ENCODE results near the gene MGAT5. TPM values are rescaled to one million over a fixed set of nuclear protein-coding genes. Genes with fewer than 3 reads are reported as not detected.

The MGAT5 gene
- total RNA-seq, 2 experiments from 2014 or later = 60.8 to 68.0 TPM

- Histone ChIP-seq H3K36me3 (ENCODE audit: insufficient read depth, low read length) (peaks cover 72% of the 10 kb centered on the region), H3K9me2 (ENCODE audit: insufficient read depth, low read length) (no peaks in the 10 kb centered on the region), H3K4me2 (ENCODE audit: low read length) (no peak overlapping the region), H4K20me1 (ENCODE audit: insufficient read depth, low read length) (no peaks in the 10 kb centered on the region), H3K79me2 (ENCODE audit: insufficient read depth, low read depth, low read length) (no peaks in the 10 kb centered on the region), H3K4me3 (ENCODE audit: low read depth, low read length, poor library complexity, severe bottlenecking) (no peak overlapping the region), H3K4me1 (ENCODE audit: insufficient read depth, low read length, poor library complexity, severe bottlenecking) (peaks cover 10% of the 10 kb centered on the region), H3K9me3 (ENCODE audit: low read length) (no peaks in the 10 kb centered on the region), H3K27ac (ENCODE audit: low read depth, low read length, poor library complexity, severe bottlenecking) (no peak overlapping the region), H2AFZ (ENCODE audit: low read length) (no peak overlapping the region)
- POLR2A ChIA-PET = interaction anchor here (1.2 to 1.8 kb wide), 3 partner anchors 11 to 44 kb away, joined by 3 to 6 read pairs (median 4); no protein-coding TSS in a partner anchor
- CTCF ChIA-PET (ENCODE audit: unreplicated experiment) = interaction anchor here (0.6 kb wide), 1 partner anchor 69 kb away, joined by 4 read pairs; no protein-coding TSS in a partner anchor
- no peak for DNase-seq (ENCODE audit: low spot score)
- intact Hi-C loops (cut with micrococcal nuclease; ENCODE audit: unreplicated experiment) = no loop called here
- TF ChIP-seq EZH2phosphoT487 (IDR thresholded peaks at IDR 0.05; ENCODE audit: borderline replicate concordance, low read depth, low read length) = no peak
- TF ChIP-seq, protein P1, sequence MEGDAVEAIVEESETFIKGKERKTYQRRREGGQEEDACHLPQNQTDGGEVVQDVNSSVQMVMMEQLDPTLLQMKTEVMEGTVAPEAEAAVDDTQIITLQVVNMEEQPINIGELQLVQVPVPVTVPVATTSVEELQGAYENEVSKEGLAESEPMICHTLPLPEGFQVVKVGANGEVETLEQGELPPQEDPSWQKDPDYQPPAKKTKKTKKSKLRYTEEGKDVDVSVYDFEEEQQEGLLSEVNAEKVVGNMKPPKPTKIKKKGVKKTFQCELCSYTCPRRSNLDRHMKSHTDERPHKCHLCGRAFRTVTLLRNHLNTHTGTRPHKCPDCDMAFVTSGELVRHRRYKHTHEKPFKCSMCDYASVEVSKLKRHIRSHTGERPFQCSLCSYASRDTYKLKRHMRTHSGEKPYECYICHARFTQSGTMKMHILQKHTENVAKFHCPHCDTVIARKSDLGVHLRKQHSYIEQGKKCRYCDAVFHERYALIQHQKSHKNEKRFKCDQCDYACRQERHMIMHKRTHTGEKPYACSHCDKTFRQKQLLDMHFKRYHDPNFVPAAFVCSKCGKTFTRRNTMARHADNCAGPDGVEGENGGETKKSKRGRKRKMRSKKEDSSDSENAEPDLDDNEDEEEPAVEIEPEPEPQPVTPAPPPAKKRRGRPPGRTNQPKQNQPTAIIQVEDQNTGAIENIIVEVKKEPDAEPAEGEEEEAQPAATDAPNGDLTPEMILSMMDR (conservative IDR thresholded peaks at IDR 0.05; ENCODE audit: low read length) = no peak
- BruUV-seq (replicated peaks) = no TSS peak
These were observed 108.9 kb downstream of the MGAT5 start for GRCh38 chr2:134362740-134363139.

- no peaks in the 10 kb centered on the region for H3K9me3 ChIP-seq (ENCODE audit: low read length)
- TF ChIP-seq, protein P1 (conservative IDR thresholded peaks at IDR 0.05; ENCODE audit: low read length) = peak; percentile 64
- no peak for TF ChIP-seq EZH2phosphoT487 (IDR thresholded peaks at IDR 0.05; ENCODE audit: borderline replicate concordance, low read depth, low read length)
- BruUV-seq (replicated peaks) = no TSS peak
- CTCF ChIA-PET (ENCODE audit: unreplicated experiment) = interaction anchor here (1.0 kb wide), 1 partner anchor 47 kb away, joined by 3 read pairs; no protein-coding TSS in a partner anchor
- no peak overlapping the region for H3K4me3 ChIP-seq (ENCODE audit: low read depth, low read length, poor library complexity, severe bottlenecking)
- H3K79me2 ChIP-seq (ENCODE audit: insufficient read depth, low read depth, low read length) = no peaks in the 10 kb centered on the region
- no peaks in the 10 kb centered on the region for H3K9me2 ChIP-seq (ENCODE audit: insufficient read depth, low read length)
- no peak overlapping the region for H2AFZ ChIP-seq (ENCODE audit: low read length)
- no peak overlapping the region for H3K4me2 ChIP-seq (ENCODE audit: low read length)
- H3K27ac ChIP-seq (ENCODE audit: low read depth, low read length, poor library complexity, severe bottlenecking) = no peak overlapping the region
- POLR2A ChIA-PET = interaction anchor here (0.9 to 2.3 kb wide), 3 partner anchors 12 to 46 kb away, joined by 4 to 6 read pairs (median 5); no protein-coding TSS in a partner anchor
- H3K4me1 ChIP-seq (ENCODE audit: insufficient read depth, low read length, poor library complexity, severe bottlenecking) = peaks cover 29% of the 10 kb centered on the region
- intact Hi-C loops (cut with micrococcal nuclease; ENCODE audit: unreplicated experiment) = loop anchor here (5.0 kb wide), 1 partner anchor 113 kb away; the partner anchor contains the start of gene MGAT5
- peak; percentile 47 for DNase-seq (ENCODE audit: low spot score)
- H3K36me3 ChIP-seq (ENCODE audit: insufficient read depth, low read length) = peaks cover 77% of the 10 kb centered on the region
- no peaks in the 10 kb centered on the region for H4K20me1 ChIP-seq (ENCODE audit: insufficient read depth, low read length)
These were observed 111.5 kb downstream of the MGAT5 start for GRCh38 chr2:134365356-134365755.

DNA sequence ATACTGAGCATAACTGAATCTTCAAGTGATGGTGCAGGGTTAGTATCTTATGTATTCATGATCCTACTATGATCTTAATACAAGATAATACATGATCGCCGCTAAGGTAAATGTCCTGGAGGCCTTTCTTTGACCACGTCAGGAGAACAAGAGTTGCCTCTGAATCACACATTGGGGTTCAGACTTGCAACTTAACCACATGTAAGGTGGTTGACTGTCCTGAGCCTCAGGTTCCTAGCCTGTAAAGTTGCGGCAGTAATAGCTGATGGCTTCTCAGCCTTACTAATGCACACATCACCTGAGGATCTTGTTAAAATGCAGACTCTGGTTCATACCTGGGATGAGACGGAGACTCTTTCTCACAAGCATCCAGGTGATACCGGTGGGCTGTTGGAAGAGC is 112.5 kb downstream of the MGAT5 start:
- intact Hi-C loops (cut with micrococcal nuclease; ENCODE audit: unreplicated experiment) = loop anchor here (5.0 kb wide), 1 partner anchor 114 kb away; the partner anchor contains the start of gene MGAT5
- Histone ChIP-seq H3K4me2 (ENCODE audit: low read length) (no peak overlapping the region), H3K9me3 (ENCODE audit: low read length) (no peaks in the 10 kb centered on the region), H4K20me1 (ENCODE audit: insufficient read depth, low read length) (no peaks in the 10 kb centered on the region), H3K4me1 (ENCODE audit: insufficient read depth, low read length, poor library complexity, severe bottlenecking) (peaks cover 29% of the 10 kb centered on the region), H3K4me3 (ENCODE audit: low read depth, low read length, poor library complexity, severe bottlenecking) (no peak overlapping the region), H3K27ac (ENCODE audit: low read depth, low read length, poor library complexity, severe bottlenecking) (no peak overlapping the region), H3K36me3 (ENCODE audit: insufficient read depth, low read length) (peaks cover 78% of the 10 kb centered on the region), H3K9me2 (ENCODE audit: insufficient read depth, low read length) (no peaks in the 10 kb centered on the region), H3K79me2 (ENCODE audit: insufficient read depth, low read depth, low read length) (no peaks in the 10 kb centered on the region), H2AFZ (ENCODE audit: low read length) (no peak overlapping the region)
- no TSS peak for BruUV-seq (replicated peaks)
- TF ChIP-seq EZH2phosphoT487 (IDR thresholded peaks at IDR 0.05; ENCODE audit: borderline replicate concordance, low read depth, low read length) = no peak
- TF ChIP-seq, protein P1 (conservative IDR thresholded peaks at IDR 0.05; ENCODE audit: low read length) = no peak
- ChIA-PET CTCF (ENCODE audit: unreplicated experiment) (no interaction called here), POLR2A (no interaction called here)
- no peak for DNase-seq (ENCODE audit: low spot score)
